Iris pigment epithelial cell (primary cell): ENCODE measurements around the gene DPM2.
A peak's percentile ranks its signal among the peaks of the same experiment; 100 is the strongest.

Source experiments
- DNase-seq: peaks from one replicate; pipeline ENCODE4 v3.0.0-alpha.2; 2011; ENCODE audit warnings: low read depth

DPM2 gene, protein sequence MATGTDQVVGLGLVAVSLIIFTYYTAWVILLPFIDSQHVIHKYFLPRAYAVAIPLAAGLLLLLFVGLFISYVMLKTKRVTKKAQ

GRCh38 chr9:127937388-127938297 lies at the start of gene DPM2:
Gene DPM2 (minus strand): TSS chr9:127937854. CDS start chr9:127937820, 34 bp downstream.
- DNase-seq, result peak; percentile 91

DNA sequence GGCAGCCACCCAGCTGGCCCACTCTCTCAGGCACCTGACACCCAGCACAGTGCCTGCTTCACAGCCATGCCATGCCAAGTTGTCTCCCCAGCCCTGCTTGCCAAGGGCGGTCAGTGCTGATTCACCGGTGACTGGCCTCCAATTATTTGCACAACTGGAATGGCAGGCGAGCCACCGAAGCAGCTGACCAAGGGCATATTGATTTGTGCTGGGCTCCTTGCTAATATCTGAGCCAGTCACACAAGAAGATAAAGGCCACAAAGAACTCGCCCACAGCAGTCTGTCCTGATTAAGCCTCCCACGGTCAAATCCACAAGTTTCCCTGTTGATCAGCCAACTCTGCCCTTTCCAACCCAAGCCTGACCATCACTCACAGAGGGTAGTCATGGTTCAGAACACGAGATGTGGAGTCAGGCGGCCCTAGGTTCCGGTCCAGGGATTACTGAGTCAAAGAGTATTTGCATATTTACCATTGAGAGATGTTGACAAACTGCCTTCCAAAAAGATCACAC lies 49.5 kb upstream of the DPM2 start:
- no peak for DNase-seq

DNA sequence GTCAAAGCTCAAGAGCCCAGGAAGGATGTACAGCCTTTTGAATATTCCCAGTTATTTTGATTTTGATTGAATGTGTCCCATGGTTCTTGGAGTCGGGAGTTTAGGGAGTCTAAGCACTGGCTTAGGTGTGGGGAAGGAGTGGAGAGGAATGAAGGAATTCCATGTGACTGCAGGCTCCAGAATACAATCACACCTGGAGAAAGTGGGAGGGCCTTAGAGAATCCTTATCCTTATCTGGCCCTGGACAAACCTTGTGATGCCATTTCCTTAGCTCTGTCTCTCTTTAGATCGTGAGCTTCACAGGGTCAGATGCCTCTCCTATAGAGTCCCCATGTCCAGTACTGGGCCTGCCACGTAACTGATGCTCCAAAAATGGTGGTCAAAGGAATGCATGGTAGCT lies 47.4 kb upstream of the DPM2 start:
- DNase-seq, result no peak

- DNase-seq, result no peak
These were observed 46.2 kb upstream of the DPM2 start for GRCh38 chr9:127983847-127984289.

GRCh38 chr9:127982912-127983311 lies 45.3 kb upstream of the DPM2 start:
- DNase-seq, result no peak

DNA sequence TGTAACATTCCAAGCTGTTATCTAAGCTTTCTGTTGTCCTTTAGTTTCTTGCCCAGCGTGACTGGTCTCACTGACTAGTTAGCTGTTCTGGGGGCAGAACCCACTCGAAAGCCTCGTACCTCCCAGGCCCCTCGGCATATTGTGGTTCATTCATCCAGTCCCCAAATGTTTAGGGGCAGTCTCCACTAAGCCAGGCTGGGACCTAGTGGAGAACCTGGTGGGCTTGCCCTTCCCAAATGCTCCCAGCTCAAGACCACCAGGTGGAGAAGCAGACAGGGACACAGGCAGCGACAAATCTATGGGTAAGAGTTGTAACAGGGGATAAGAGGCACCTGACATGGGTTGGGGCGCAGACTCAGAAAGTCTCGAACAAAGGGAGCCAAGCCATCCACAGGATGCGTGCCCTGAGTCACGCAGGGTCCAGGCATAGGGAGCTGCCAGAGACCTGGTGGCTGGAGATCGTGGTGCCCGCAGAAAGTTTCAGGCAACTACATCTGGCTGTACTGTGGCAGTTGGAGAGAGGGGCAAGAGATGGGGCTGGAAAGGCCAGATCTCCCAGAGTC lies 44.0 kb upstream of the DPM2 start:
- DNase-seq, result no peak

- DNase-seq, result peak; percentile 87
These were observed 43.3 kb upstream of the DPM2 start, which contains the start of gene EEIG1 for GRCh38 chr9:127980706-127981558. Gene EEIG1 (minus strand): TSS chr9:127980989. CDS start chr9:127980137, 852 bp downstream.

DNA sequence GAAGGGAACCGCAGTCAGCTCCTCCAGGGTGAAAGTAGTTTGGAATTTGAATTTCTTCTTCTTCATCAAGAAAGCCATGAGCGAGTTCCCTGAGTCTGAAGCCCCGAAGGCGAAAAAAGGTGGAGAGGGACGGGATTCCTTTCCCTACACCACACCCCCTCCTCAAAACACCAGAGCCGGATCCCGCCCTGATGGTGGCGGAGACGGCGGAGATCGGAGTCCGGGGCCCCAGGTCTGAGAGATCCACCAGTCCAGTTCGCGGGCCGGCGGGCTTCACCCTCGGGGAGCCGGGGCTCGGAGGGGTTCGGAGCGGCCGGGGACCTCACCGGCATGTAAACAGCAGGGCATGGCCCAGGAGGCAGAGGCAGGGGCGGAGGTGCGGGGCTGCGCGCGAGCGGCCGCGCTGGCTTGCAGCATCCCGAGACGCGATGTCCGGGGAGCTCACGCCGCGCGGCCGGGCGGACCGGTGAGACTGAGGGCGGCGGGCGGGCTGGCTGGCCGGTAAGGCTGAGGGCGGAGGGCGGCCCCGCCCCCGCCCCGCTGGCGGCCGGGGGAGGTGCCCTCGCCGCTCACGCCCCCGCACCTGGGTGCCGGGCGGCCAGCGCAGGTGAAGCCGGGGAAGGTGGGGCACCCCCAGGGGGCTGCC lies 42.5 kb upstream of the DPM2 start:
- DNase-seq, result peak; percentile 20

GRCh38 chr9:127979333-127980059 lies 41.8 kb upstream of the DPM2 start:
- DNase-seq, result peak; percentile 36

GRCh38 chr9:127979015-127979332 lies 41.3 kb upstream of the DPM2 start:
- DNase-seq, result no peak

DNA sequence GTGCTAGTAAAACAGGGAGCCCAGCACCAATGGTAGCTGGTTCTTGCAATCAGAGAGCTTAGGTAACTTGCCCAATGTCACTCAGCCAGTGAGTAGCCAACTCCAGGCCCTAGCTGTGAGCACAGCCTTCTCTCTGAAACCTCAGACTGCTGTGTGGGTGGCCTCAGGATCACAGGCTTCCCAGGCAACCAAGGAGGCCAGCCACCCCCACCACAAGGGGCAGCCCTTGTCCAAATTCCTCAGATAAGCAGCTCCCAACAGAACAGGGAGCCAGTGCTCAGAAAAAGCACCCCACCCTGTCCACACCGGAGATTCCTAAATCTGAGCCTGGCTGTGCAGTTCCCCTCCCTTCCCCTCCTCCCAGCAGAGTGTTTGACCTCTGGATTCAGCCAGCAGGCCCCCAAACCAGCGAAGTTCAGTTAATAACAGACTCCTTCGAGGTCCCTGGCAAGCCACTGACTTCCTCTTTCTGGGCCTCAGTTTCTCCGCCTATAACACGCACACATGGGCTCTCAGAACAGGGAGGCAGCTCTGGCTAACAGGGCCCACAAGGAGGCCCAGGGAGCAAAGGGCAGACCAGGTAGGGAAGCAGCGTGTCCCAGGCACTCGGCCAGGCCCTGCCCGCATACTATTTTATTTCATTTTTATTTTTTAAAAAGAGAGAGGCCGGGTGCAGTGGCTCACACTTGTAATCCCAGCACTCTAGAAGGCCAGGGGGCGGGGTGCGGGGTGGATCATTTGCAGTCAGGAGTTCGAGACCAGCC lies 40.4 kb upstream of the DPM2 start:
- peak; percentile 91 for DNase-seq

GRCh38 chr9:127977009-127977883 lies 39.6 kb upstream of the DPM2 start:
- DNase-seq, result no peak

GRCh38 chr9:127976498-127976897 lies 38.8 kb upstream of the DPM2 start:
- DNase-seq, result no peak

DNA sequence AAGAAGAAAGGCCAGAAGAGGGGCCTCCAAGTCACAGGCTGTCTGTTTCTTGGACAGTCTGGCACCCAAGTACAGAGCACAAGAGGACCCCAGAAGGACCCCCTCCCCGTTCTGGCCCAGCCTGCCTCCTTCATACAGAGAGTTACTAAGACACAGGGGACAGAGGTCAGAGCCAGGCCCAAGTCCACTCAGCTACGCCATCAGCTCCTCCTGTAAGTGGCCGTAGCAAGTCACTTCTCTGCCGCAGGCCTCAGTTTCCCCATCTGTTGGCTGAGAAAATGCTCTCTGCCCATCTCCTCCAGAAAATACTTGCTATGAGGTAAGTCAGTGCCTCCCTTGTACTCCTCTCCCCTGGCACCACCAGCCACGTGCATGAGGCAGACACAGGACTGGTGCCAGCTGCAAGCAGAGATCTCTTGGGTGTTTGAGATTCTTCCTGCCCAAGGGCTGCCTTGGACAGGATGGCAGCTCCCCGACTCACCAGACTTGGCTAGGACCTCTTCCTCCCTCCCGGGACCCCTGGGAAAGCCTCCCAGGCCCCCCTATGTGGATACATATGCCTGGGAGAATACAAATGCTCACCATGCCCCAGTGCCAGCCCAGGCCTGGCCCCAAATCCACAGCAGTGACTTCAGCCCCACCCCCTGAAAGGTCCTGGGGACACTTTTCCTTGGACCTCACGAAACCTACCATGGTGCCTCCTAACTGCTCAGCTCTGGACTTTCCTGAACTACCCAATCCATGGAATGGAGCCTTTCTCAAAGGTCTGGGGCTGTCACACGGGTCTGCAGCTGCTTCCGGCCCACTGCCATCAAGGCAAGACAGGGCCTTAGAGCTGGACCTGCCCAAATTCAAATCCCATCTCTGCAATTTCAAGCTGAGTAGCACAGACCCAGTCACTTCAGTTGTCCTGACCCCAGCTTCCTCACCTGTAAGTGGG lies 38.0 kb upstream of the DPM2 start:
- DNase-seq, result no peak

GRCh38 chr9:127974769-127975261 lies 37.2 kb upstream of the DPM2 start:
- no peak for DNase-seq

- no peak for DNase-seq
These were observed 36.5 kb upstream of the DPM2 start for GRCh38 chr9:127974001-127974768.
